Activated CD8-positive, alpha-beta memory T cell treated with anti-CD3 and anti-CD28 coated beads for 36 hours (primary cell): ENCODE measurements around the gene CCT6B. TPM values are rescaled to one million over a fixed set of nuclear protein-coding genes. Genes with fewer than 3 reads are reported as not detected.

Experiments used
- CTCF ChIA-PET: fragments of 350-600 bp; sonication (Branson Sonifier 250); formaldehyde crosslinking; loops from one replicate; lab custom pipeline; 2021; ENCODE audit warnings: antibody characterized with exemption; lab: Charles Lee
- POLR2A ChIA-PET: fragments of 350-600 bp; sonication (Branson Sonifier 250); formaldehyde crosslinking; loops from one replicate; lab custom pipeline; 2021; ENCODE audit warnings: antibody characterized with exemption; lab: Charles Lee
- total RNA-seq, 2 experiments: library from RNA; stranded (reverse); gene quantifications; one replicate each; pipeline ENCODE4 v1.2.3, GENCODE V29; 2021

The CCT6B gene
- total RNA-seq, 2 experiments from 2014 or later: 0.92 to 0.99 TPM

DNA sequence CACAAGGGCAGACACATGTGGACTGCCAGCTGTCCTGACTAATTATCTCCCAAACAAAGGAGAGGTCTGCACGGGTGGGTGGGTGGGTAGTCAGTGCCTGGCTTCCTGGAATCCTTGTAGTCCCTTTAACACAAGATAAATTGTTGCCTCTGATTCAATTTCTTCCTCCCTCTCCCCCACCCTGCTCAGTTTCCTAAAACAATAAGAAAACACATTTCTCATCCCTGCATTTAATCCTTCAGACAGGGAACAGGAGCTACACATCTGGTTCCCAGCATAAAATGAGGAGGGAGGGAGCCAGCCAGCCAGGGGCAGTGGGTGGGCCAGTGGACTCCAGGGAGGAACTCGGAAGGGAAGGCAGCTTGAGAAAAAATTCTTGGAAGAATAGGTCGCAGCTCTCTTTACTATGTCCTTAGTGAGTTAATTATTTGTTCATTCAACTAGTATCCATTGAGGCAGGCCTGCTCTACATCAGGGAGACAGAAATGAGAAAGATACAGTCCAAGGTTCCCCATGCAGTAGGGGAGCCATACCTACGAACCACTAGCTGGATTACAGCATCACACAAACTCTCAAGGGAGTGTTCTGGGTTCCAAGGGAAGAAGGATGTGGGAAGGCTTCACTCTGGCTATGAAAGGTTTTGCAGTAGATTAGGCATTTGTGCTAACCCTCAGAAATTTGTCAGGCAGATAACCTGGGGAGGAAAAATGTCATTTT lies 58.3 kb downstream of the CCT6B start:
- CTCF ChIA-PET: no interaction called here
- POLR2A ChIA-PET: no interaction called here

DNA sequence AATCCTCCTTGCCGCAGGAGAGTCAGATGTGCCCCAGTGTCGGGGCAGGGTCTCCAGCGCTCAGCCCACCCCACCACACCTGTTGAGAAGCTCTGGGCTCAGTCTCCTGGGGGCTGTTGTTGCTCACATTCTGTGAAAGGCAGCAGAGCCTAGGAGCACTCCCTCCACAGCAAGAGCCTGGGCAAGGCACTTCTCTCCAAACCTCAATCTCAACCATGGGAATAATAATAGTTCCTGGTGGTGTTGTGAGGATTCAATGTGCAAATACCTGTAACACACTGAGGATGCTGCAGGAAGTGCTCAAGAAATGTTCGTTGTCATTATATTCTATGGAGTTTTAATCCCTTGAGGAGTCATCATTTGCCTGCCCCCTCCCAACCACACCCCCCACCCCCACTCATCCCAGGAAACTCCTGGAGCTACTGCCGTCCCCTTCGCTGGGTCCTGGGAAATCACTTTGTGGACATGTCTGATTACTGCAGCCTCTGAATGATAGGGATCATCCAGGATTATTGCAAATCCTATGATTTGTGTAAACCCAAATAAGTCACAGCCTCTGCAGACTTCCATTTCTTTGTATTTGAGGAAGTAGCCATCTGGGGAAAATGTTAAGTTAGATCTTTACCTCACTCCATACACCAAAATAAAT lies 61.5 kb downstream of the CCT6B start:
- ChIA-PET CTCF (no interaction called here), POLR2A (no interaction called here)

DNA sequence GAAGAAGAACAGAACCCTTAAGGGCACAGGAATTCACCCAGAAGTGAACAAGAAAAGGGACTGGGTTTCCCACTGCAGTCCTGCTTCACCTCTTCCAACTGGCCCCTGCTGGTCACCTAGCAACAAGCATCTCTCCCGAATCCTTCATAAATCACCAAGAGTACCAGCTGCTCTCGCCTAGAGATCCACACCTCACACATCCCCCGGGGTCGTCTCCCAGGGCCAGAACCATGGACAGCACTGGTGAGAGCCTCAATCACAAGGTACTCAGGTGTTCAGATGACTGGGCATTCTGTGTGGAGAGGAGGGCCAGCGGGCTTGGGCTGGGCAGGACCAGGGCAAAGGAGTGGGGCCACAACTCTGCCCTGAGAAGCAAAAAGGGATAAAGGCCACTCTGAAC lies 65.9 kb downstream of the CCT6B start:
- CTCF ChIA-PET: no interaction called here

DNA sequence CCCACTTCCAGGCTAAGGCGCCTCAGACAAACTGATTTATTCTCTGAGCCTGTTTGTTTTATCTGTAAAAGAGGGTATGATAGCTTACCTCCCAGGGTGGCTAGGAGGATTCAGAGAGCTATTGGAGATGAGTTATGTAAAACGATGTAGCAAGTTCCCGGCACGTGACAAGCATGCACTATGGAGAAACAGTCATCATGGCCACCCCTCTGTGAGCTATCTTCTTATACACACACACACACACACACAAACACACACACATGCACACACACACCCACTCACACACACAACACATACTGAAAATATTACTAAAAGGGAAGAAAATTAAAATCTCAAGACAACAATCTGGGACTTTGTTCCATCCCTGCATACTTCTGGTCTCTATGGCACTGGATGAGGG lies 66.3 kb downstream of the CCT6B start:
- POLR2A ChIA-PET: no interaction called here
- CTCF ChIA-PET: no interaction called here

More for the DNA sequence above, 65.9 kb downstream of the CCT6B start:
- POLR2A ChIA-PET: no interaction called here

DNA sequence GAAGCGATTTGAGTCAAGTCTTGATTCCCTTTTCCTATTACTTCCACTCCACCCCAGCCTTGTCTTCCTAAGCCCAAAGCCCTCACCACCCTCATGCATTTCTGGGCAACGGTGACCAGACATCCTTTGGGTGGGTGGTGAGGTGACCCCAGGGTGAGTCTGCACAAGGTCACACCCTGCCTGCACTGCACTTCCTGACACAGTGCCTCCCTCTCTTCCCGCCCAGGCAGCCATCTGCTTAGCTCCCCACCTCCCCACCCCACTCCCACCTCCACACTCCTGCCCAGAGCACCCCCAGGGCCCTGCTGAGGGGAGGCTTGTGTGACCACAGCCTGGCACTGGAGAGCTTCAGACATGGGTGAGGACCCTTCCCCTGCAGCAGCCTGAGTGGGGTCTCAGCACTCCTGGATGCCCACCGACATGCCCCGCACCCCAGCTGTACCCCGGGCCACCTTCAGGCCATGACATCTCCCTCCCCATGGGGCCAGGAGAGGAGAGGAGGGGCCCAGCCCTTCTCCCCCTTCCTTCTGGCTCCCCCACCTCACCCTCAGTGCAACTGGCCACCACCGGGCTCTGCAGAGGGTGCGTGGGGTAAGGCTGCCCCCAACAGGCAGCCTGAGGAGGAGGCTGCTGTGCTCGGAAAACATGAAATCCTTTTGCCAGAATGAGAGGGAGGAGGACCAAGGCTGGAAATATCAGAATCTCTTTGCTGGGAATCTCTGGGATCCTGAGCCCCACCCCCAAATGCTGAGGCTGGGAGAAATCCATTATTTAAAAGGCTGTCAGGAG lies 68.6 kb downstream of the CCT6B start:
- ChIA-PET CTCF (no interaction called here), POLR2A (no interaction called here)

- POLR2A ChIA-PET: no interaction called here
- CTCF ChIA-PET: no interaction called here
Measured at GRCh38 chr17:34886831-34887230, 74.4 kb downstream of the CCT6B start.

DNA sequence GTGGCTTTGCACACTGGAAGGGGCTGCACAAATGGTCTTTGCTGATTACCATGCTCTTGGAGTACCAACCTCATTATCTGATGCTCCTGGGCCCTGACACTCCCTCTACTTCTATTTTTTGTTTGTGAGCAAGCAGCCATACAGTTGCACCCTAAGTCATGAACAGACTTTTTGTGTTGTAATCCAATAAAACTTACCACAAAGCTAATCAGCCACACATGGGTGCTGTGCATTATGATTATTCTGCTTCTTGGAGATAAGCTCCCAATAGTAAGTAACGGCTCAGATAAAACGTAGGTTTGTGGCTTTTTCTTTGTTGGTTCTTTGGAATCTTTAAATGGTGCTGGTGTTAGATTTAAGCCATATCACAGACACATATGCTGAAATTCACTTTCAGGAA lies 76.2 kb downstream of the CCT6B start:
- ChIA-PET CTCF (no interaction called here), POLR2A (no interaction called here)

- CTCF ChIA-PET: no interaction called here
Measured at GRCh38 chr17:34884597-34884996, 76.7 kb downstream of the CCT6B start.

GRCh38 chr17:34883106-34884000 lies 77.9 kb downstream of the CCT6B start:
- CTCF ChIA-PET: no interaction called here
- POLR2A ChIA-PET: no interaction called here

More at GRCh38 chr17:34884597-34884996, 76.7 kb downstream of the CCT6B start:
- POLR2A ChIA-PET: no interaction called here

GRCh38 chr17:34879146-34879545 lies 82.1 kb downstream of the CCT6B start:
- ChIA-PET POLR2A (no interaction called here), CTCF (interaction anchor here (0.8 kb wide), 1 partner anchor 201 kb away, joined by 3 read pairs; no protein-coding TSS in a partner anchor)

Other genes with a start within 250 kb of the CCT6B start
- gene ZNF830, start 80 bp upstream of the CCT6B start, total RNA-seq: 10 to 100 TPM; 21.1 to 23.9 TPM
- gene LIG3, start 19.1 kb upstream of the CCT6B start, total RNA-seq: 10 to 100 TPM; 42.7 to 43.0 TPM
- gene RFFL, start 102.2 kb upstream of the CCT6B start, total RNA-seq: 10 to 100 TPM; 22.4 to 23.5 TPM
- 10 to 100 TPM; 28.5 to 30.8 TPM for gene RAD51D, start 158.4 kb upstream of the CCT6B start, total RNA-seq
- not detected for gene FNDC8, start 160.2 kb upstream of the CCT6B start, total RNA-seq
- gene NLE1, start 180.8 kb upstream of the CCT6B start, total RNA-seq: 10 to 100 TPM; 59.1 to 59.2 TPM
- gene UNC45B, start 186.4 kb upstream of the CCT6B start, total RNA-seq: not detected
- not detected for gene SLC35G3, start 232.9 kb upstream of the CCT6B start, total RNA-seq